Measurements from ENCODE around the gene ARID5A. TPM values are rescaled to one million over a fixed set of nuclear protein-coding genes. Genes with fewer than 3 reads are reported as not detected.
"Not testable (repeated sequence)": the region's sequence is repeated elsewhere in the genome, so short reads cannot be mapped to it uniquely, and the experiment has no call there.

ARID5A gene
- total RNA-seq, 1 donor from 2014 or later: 16.4 TPM

GRCh38 chr2:96551605-96552314 is 15.2 kb downstream of the ARID5A start:
- no peak overlapping the region for H3K4me3 Mint-ChIP-seq (ENCODE audit: unreplicated experiment)
- H3K4me1 Mint-ChIP-seq (ENCODE audit: unreplicated experiment): no peaks in the 10 kb centered on the region
- no peak for DNase-seq (ENCODE audit: low spot score)
- no peak for TF ChIP-seq CTCF (IDR thresholded peaks at IDR 0.05; ENCODE audit: unreplicated experiment)
- peaks cover 4% of the 10 kb centered on the region for H3K27me3 Mint-ChIP-seq (ENCODE audit: unreplicated experiment)
- H3K27ac Mint-ChIP-seq (ENCODE audit: unreplicated experiment): no peak overlapping the region
- no peaks in the 10 kb centered on the region for H3K36me3 Mint-ChIP-seq (ENCODE audit: low read depth, unreplicated experiment)
- no peaks in the 10 kb centered on the region for H3K9me3 Mint-ChIP-seq (ENCODE audit: unreplicated experiment)

DNA sequence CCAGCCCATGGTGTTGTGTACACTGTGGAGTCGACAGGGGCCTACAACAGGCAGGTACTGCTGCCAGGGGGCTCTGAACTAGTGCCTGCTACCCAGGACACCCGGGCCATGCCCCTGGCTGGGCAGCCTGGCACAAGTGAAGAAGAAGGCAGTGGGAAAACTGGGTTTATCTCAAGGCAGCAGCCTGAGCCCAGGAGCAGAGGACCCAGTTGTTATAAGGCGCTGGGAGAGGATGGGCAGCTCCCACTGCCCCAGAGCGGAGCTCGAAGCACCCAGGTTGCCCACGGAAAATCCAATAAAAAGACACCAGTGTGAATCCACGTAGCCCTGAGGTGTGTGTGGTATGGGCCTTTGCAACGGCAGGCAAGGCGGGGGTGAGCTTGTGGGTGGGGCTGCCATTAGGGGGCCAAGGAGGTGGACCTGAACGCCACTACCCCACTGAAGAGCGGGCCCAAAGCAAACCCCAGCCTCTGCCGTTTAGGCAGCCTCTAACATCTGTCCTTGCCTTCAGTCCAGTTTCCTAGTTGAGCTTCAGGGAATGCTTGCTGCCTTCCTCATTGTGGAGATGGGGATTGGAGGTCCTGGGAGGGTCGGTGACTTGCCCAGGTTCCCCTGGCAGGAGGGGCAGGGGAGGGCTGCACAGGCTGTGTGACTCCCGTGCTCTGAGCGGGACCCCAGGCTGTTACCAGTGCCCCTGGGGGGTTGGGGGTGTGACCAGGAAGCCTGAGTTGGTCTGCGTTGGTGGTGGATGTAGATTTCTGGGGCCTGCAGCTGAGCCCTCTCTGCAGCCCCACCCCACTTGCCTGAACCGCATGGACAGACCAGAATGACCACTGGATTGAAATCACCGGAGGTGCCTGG is 16.0 kb downstream of the ARID5A start:
- Mint-ChIP-seq H3K27ac (ENCODE audit: unreplicated experiment) (no peak overlapping the region), H3K27me3 (ENCODE audit: unreplicated experiment) (peaks cover 6% of the 10 kb centered on the region), H3K9me3 (ENCODE audit: unreplicated experiment) (no peaks in the 10 kb centered on the region), H3K36me3 (ENCODE audit: low read depth, unreplicated experiment) (no peaks in the 10 kb centered on the region), H3K4me1 (ENCODE audit: unreplicated experiment) (no peaks in the 10 kb centered on the region), H3K4me3 (ENCODE audit: unreplicated experiment) (no peak overlapping the region)
- TF ChIP-seq CTCF (IDR thresholded peaks at IDR 0.05; ENCODE audit: unreplicated experiment): no peak
- DNase-seq (ENCODE audit: low spot score): no peak

- no peaks in the 10 kb centered on the region for H3K9me3 Mint-ChIP-seq (ENCODE audit: unreplicated experiment)
- no peaks in the 10 kb centered on the region for H3K36me3 Mint-ChIP-seq (ENCODE audit: low read depth, unreplicated experiment)
- H3K4me1 Mint-ChIP-seq (ENCODE audit: unreplicated experiment): no peaks in the 10 kb centered on the region
- H3K27ac Mint-ChIP-seq (ENCODE audit: unreplicated experiment): no peak overlapping the region
- H3K4me3 Mint-ChIP-seq (ENCODE audit: unreplicated experiment): no peak overlapping the region
- peaks cover 6% of the 10 kb centered on the region for H3K27me3 Mint-ChIP-seq (ENCODE audit: unreplicated experiment)
- no peak for DNase-seq (ENCODE audit: low spot score)
- no peak for TF ChIP-seq CTCF (IDR thresholded peaks at IDR 0.05; ENCODE audit: unreplicated experiment)
Observed at GRCh38 chr2:96553176-96553956, 16.8 kb downstream of the ARID5A start.

DNA sequence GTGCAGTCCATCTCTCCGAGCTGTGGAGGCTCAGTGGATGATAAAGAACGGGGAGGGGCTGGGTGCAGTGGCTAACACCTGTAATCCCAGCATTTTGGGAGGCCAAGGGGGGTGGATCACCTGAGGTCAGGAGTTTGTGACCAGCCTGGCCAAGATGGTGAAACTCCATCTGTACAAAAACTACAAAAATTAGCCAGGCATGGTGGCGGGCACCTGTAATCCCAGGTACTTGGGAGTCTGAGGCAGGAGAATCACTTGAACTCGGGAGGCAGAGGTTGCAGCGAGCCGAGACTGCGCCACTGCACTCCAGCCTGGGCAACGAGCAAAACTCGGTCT is 17.4 kb downstream of the ARID5A start:
- H3K4me1 Mint-ChIP-seq (ENCODE audit: unreplicated experiment); H3K4me3 Mint-ChIP-seq (ENCODE audit: unreplicated experiment); H3K9me3 Mint-ChIP-seq (ENCODE audit: unreplicated experiment); H3K36me3 Mint-ChIP-seq (ENCODE audit: low read depth, unreplicated experiment); H3K27ac Mint-ChIP-seq (ENCODE audit: unreplicated experiment); H3K27me3 Mint-ChIP-seq (ENCODE audit: unreplicated experiment); DNase-seq (ENCODE audit: low spot score): not testable (repeated sequence)

GRCh38 chr2:96554293-96555145 is 18.0 kb downstream of the ARID5A start:
- H3K27ac Mint-ChIP-seq (ENCODE audit: unreplicated experiment): no peak overlapping the region
- TF ChIP-seq CTCF (IDR thresholded peaks at IDR 0.05; ENCODE audit: unreplicated experiment): peak; percentile 95
- peaks cover 6% of the 10 kb centered on the region for H3K27me3 Mint-ChIP-seq (ENCODE audit: unreplicated experiment)
- H3K36me3 Mint-ChIP-seq (ENCODE audit: low read depth, unreplicated experiment): no peaks in the 10 kb centered on the region
- no peak overlapping the region for H3K4me3 Mint-ChIP-seq (ENCODE audit: unreplicated experiment)
- H3K9me3 Mint-ChIP-seq (ENCODE audit: unreplicated experiment): no peaks in the 10 kb centered on the region
- no peaks in the 10 kb centered on the region for H3K4me1 Mint-ChIP-seq (ENCODE audit: unreplicated experiment)
- peak; percentile 70 for DNase-seq (ENCODE audit: low spot score)
